ENCODE results near the gene MAP2K7.
"Not testable (repeated sequence)": the region's sequence is repeated elsewhere in the genome, so short reads cannot be mapped to it uniquely, and the experiment has no call there.

The MAP2K7 gene

DNA sequence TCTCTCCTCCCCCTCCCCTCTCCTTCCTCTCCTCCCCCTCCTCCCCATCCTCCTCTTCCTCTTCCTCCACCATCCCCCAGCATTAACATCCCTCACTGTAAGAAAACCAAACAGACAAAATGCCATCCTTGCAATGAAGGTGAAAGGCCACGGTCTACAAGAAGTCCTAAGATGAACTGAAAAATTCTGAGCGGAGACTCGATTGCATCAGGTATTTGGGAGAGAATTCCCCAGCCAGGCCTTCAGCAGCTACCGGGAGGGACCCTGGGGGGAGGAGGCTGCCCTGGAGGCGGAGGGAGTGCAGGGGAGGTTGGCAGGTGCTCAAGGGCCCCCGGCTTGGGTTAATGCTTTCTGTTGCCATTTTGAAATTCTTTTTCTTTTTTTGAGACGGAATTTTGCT, 49.9 kb downstream of the MAP2K7 start:
- peaks cover 6% of the 10 kb centered on the region for H3K36me3 Mint-ChIP-seq (ENCODE audit: insufficient read depth)
- no peaks in the 10 kb centered on the region for H3K9me3 Mint-ChIP-seq
- H3K4me1 Mint-ChIP-seq = no peaks in the 10 kb centered on the region
- H3K27me3 Mint-ChIP-seq = no peaks in the 10 kb centered on the region
- no peak for DNase-seq (ENCODE audit: low spot score in 2 of 2)
- ATAC-seq (replicated peaks; ENCODE audit: extremely low read depth, poor library complexity, severe bottlenecking) = no peak
- no peak overlapping the region for H3K4me3 Mint-ChIP-seq
- no peak overlapping the region for H3K27ac Mint-ChIP-seq (ENCODE audit: low read depth)

GRCh38 chr19:7955696-7956095, 52.0 kb downstream of the MAP2K7 start:
- H3K9me3 Mint-ChIP-seq = no peaks in the 10 kb centered on the region
- H3K36me3 Mint-ChIP-seq (ENCODE audit: insufficient read depth) = peaks cover 11% of the 10 kb centered on the region

GRCh38 chr19:7959211-7959610, 55.5 kb downstream of the MAP2K7 start:
- Mint-ChIP-seq H3K4me1 (no peaks in the 10 kb centered on the region), H3K9me3 (no peaks in the 10 kb centered on the region)
- no peak for DNase-seq (ENCODE audit: low spot score in 2 of 2)

More at GRCh38 chr19:7955696-7956095, 52.0 kb downstream of the MAP2K7 start:
- no peaks in the 10 kb centered on the region for H3K4me1 Mint-ChIP-seq
- no peak for DNase-seq (ENCODE audit: low spot score in 2 of 2)
- no peak overlapping the region for H3K27ac Mint-ChIP-seq (ENCODE audit: low read depth)
- no peak overlapping the region for H3K4me3 Mint-ChIP-seq
- no peaks in the 10 kb centered on the region for H3K27me3 Mint-ChIP-seq
- ATAC-seq (replicated peaks; ENCODE audit: extremely low read depth, poor library complexity, severe bottlenecking) = no peak

GRCh38 chr19:7961082-7961481, 57.4 kb downstream of the MAP2K7 start:
- not testable (repeated sequence) for ATAC-seq (replicated peaks; ENCODE audit: extremely low read depth, poor library complexity, severe bottlenecking)

More at GRCh38 chr19:7959211-7959610, 55.5 kb downstream of the MAP2K7 start:
- Mint-ChIP-seq H3K27me3 (no peaks in the 10 kb centered on the region), H3K27ac (ENCODE audit: low read depth) (no peak overlapping the region), H3K4me3 (no peak overlapping the region), H3K36me3 (ENCODE audit: insufficient read depth) (peaks cover 17% of the 10 kb centered on the region)
- ATAC-seq (replicated peaks; ENCODE audit: extremely low read depth, poor library complexity, severe bottlenecking) = no peak

DNA sequence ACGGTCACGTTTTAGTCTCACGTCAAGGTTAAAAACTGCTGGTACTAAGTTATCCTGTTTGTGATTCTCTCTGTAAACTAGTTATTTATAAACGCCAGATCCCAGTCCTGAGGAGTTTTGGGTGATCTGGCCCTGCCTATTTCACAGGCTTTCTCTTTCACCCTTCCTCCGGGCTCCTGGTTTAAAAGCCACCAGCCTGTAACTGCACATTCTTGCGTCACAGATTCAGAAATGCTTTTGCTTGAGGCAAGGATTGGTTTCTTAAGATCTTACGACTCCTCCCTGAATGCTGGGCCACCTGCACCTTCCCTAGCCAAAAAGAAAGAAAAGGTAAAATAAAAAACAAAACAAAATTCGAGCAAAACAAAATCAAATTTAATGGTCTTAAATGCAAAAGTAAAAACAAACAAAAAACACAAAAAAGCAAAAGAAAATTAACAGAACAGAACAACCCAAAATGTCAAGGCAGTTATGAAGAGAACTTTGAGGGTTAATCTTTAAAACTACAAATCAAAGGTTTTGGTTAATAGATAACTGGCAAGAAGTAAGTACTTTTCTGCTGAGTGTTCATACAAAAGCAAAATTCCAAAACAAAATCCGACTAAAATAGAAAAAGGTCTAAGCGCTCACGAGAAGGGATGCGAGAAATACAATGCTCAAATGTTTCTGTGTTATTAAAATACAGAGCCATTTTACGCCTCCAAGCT, 58.4 kb downstream of the MAP2K7 start:
- Mint-ChIP-seq H3K4me3 (no peak overlapping the region), H3K27ac (ENCODE audit: low read depth) (no peak overlapping the region), H3K4me1 (no peaks in the 10 kb centered on the region), H3K36me3 (ENCODE audit: insufficient read depth) (peaks cover 29% of the 10 kb centered on the region), H3K9me3 (no peaks in the 10 kb centered on the region), H3K27me3 (no peaks in the 10 kb centered on the region)
- DNase-seq (ENCODE audit: low spot score in 2 of 2) (no peak), ATAC-seq (replicated peaks; ENCODE audit: extremely low read depth, poor library complexity, severe bottlenecking) (no peak)

More at GRCh38 chr19:7961082-7961481, 57.4 kb downstream of the MAP2K7 start:
- H3K4me3 Mint-ChIP-seq; H3K27me3 Mint-ChIP-seq; DNase-seq (ENCODE audit: low spot score in 2 of 2); H3K27ac Mint-ChIP-seq (ENCODE audit: low read depth); H3K4me1 Mint-ChIP-seq; H3K9me3 Mint-ChIP-seq: not testable (repeated sequence)
- H3K36me3 Mint-ChIP-seq (ENCODE audit: insufficient read depth) = peaks cover 26% of the 10 kb centered on the region

DNA sequence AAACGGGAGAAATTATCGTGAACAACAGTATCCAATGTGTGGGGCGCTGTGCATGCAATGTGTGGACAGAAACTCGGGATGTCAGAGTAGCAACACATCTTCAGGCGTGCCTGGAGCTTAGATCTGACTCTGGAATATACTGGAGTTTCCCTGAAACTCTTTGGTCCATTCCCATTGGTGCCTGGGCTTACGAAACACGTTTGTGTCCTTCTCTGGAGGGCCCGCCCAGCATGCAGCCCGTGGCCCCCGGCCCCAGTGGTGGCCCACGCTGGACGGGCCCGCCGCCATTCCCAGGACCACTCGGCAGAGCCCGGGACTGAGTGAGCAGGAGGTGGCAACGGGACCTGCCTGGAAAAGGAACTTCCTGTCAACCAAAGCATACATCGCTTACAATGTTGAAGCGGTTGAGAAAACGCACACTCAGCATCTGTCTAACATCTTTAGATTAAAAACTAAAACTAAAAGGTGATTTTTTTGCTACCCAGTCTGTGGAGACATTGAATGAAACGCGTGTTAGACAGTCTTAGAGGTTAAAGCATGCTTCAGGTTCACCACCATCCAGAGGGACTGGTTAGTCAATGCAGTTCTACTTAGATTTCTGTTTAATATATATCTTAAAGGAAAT, 59.1 kb downstream of the MAP2K7 start:
- peaks cover 35% of the 10 kb centered on the region for H3K36me3 Mint-ChIP-seq (ENCODE audit: insufficient read depth)
- ATAC-seq (replicated peaks; ENCODE audit: extremely low read depth, poor library complexity, severe bottlenecking) = no peak

DNA sequence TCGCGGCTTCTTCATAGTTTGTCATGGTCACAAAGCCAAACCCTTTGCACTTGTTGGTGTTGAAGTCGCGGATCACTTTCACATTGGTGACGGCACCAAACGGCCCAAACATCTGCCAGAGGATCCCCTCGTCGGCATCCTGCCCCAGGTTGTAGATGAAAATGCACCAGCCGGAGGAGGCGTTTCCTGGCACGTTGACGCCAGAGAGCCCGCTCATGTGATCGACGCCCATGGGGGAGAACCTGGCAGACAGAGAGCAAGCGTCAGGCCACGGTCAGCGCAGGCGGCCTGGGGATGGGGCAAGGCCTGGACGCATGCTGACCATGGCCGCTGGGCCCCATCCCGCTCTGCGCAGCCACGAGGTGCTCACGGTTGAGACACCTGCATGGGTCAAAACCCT, 59.9 kb downstream of the MAP2K7 start:
- H3K27me3 Mint-ChIP-seq = no peaks in the 10 kb centered on the region
- DNase-seq (ENCODE audit: low spot score in 2 of 2) = no peak
- no peaks in the 10 kb centered on the region for H3K9me3 Mint-ChIP-seq
- no peak for ATAC-seq (replicated peaks; ENCODE audit: extremely low read depth, poor library complexity, severe bottlenecking)
- H3K4me3 Mint-ChIP-seq = no peak overlapping the region
- H3K4me1 Mint-ChIP-seq = no peaks in the 10 kb centered on the region
- H3K27ac Mint-ChIP-seq (ENCODE audit: low read depth) = no peak overlapping the region
- peaks cover 32% of the 10 kb centered on the region for H3K36me3 Mint-ChIP-seq (ENCODE audit: insufficient read depth)

More for the DNA sequence above, 59.1 kb downstream of the MAP2K7 start:
- H3K27me3 Mint-ChIP-seq = no peaks in the 10 kb centered on the region
- no peaks in the 10 kb centered on the region for H3K4me1 Mint-ChIP-seq
- H3K27ac Mint-ChIP-seq (ENCODE audit: low read depth) = no peak overlapping the region
- no peak for DNase-seq (ENCODE audit: low spot score in 2 of 2)
- H3K4me3 Mint-ChIP-seq = no peak overlapping the region
- H3K9me3 Mint-ChIP-seq = no peaks in the 10 kb centered on the region

Data from central memory CD8-positive, alpha-beta T cell (primary cell).